ENCODE measurements around the gene SPSB3. TPM values are rescaled to one million over a fixed set of nuclear protein-coding genes. Genes with fewer than 3 reads are reported as not detected.

SPSB3 gene
- polyA plus RNA-seq, 1 donor (not counting 4 experiments of a cell fraction or from before 2014, with no cell fraction given) = 9.5 TPM

GRCh38 chr16:1746693-1747195 is 35.6 kb downstream of the SPSB3 start:
- no peak overlapping the region for H3K9ac ChIP-seq (ENCODE audit: control insufficient read depth, extremely low read depth, insufficient read depth, low read length)
- H3K36me3 ChIP-seq (ENCODE audit: control insufficient read depth in 2 of 2, extremely low read depth in 1 of 2, insufficient read depth in 2 of 2, low read length in 2 of 2) = peaks cover 22 to 30% of the 10 kb centered on the region in 2 experiments
- H3K4me1 ChIP-seq (ENCODE audit: control insufficient read depth, extremely low read depth, insufficient read depth, low read length) = peaks cover 4% of the 10 kb centered on the region
- H3K9me3 ChIP-seq (ENCODE audit: control insufficient read depth, low read depth, low read length) = no peaks in the 10 kb centered on the region
- no peak overlapping the region for H3K4me2 ChIP-seq (ENCODE audit: control insufficient read depth, extremely low read depth, insufficient read depth, low read depth, low read length)
- FAIRE-seq (no peak), DNase-seq (ENCODE audit: low read depth, low spot score) (no peak)
- H4K20me1 ChIP-seq (ENCODE audit: control insufficient read depth, extremely low read depth, insufficient read depth, low read length) = peaks cover 2% of the 10 kb centered on the region
- no peak overlapping the region for H3K4me3 ChIP-seq (ENCODE audit: control insufficient read depth in 2 of 3, extremely low read depth in 1 of 3, insufficient read depth in 2 of 3, low read depth in 1 of 3, low read length in 3 of 3)
- H3K27me3 ChIP-seq (ENCODE audit: control insufficient read depth, extremely low read depth, insufficient read depth, low read length) = no peaks in the 10 kb centered on the region
- no peaks in the 10 kb centered on the region for H3K79me2 ChIP-seq (ENCODE audit: control insufficient read depth, insufficient read depth, low read length)
- no peak overlapping the region for H2AFZ ChIP-seq (ENCODE audit: control insufficient read depth, low read length)
- TF ChIP-seq, protein P1, sequence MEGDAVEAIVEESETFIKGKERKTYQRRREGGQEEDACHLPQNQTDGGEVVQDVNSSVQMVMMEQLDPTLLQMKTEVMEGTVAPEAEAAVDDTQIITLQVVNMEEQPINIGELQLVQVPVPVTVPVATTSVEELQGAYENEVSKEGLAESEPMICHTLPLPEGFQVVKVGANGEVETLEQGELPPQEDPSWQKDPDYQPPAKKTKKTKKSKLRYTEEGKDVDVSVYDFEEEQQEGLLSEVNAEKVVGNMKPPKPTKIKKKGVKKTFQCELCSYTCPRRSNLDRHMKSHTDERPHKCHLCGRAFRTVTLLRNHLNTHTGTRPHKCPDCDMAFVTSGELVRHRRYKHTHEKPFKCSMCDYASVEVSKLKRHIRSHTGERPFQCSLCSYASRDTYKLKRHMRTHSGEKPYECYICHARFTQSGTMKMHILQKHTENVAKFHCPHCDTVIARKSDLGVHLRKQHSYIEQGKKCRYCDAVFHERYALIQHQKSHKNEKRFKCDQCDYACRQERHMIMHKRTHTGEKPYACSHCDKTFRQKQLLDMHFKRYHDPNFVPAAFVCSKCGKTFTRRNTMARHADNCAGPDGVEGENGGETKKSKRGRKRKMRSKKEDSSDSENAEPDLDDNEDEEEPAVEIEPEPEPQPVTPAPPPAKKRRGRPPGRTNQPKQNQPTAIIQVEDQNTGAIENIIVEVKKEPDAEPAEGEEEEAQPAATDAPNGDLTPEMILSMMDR (optimal IDR thresholded peaks at IDR 0.05 in 1 of 3, IDR thresholded peaks at IDR 0.05 in 1 of 3, conservative IDR thresholded peaks at IDR 0.05 in 1 of 3; ENCODE audit: extremely low read depth in 1 of 3, insufficient read depth in 2 of 3, low read length in 3 of 3) = no peak
- no peak for TF ChIP-seq EZH2 (IDR thresholded peaks at IDR 0.05; ENCODE audit: low read length)
- no peaks in the 10 kb centered on the region for H3K9me1 ChIP-seq (ENCODE audit: control insufficient read depth, extremely low read depth, insufficient read depth, low read length)
- dilution Hi-C loops (cut with MboI; ENCODE audit: extremely low pct_ligation_motif_present, low sequenced_read_pairs) = no loop called here
- no peak overlapping the region for H3K27ac ChIP-seq (ENCODE audit: control insufficient read depth, insufficient read depth, low read length)

GRCh38 chr16:1745900-1746692 is 36.3 kb downstream of the SPSB3 start:
- H2AFZ ChIP-seq (ENCODE audit: control insufficient read depth, low read length) = no peak overlapping the region
- no peak overlapping the region for H3K27ac ChIP-seq (ENCODE audit: control insufficient read depth, insufficient read depth, low read length)

More at GRCh38 chr16:1745900-1746692, 36.3 kb downstream of the SPSB3 start:
- peaks cover 4% of the 10 kb centered on the region for H3K4me1 ChIP-seq (ENCODE audit: control insufficient read depth, extremely low read depth, insufficient read depth, low read length)
- no peaks in the 10 kb centered on the region for H3K9me1 ChIP-seq (ENCODE audit: control insufficient read depth, extremely low read depth, insufficient read depth, low read length)
- no peaks in the 10 kb centered on the region for H3K27me3 ChIP-seq (ENCODE audit: control insufficient read depth, extremely low read depth, insufficient read depth, low read length)
- H3K4me2 ChIP-seq (ENCODE audit: control insufficient read depth, extremely low read depth, insufficient read depth, low read depth, low read length) = no peak overlapping the region
- H3K9ac ChIP-seq (ENCODE audit: control insufficient read depth, extremely low read depth, insufficient read depth, low read length) = no peak overlapping the region
- dilution Hi-C loops (cut with MboI; ENCODE audit: extremely low pct_ligation_motif_present, low sequenced_read_pairs) = no loop called here
- TF ChIP-seq, protein P1 (optimal IDR thresholded peaks at IDR 0.05 in 1 of 3, IDR thresholded peaks at IDR 0.05 in 1 of 3, conservative IDR thresholded peaks at IDR 0.05 in 1 of 3; ENCODE audit: extremely low read depth in 1 of 3, insufficient read depth in 2 of 3, low read length in 3 of 3) = no peak
- TF ChIP-seq EZH2 (IDR thresholded peaks at IDR 0.05; ENCODE audit: low read length) = no peak
- H3K79me2 ChIP-seq (ENCODE audit: control insufficient read depth, insufficient read depth, low read length) = no peaks in the 10 kb centered on the region
- H3K9me3 ChIP-seq (ENCODE audit: control insufficient read depth, low read depth, low read length) = no peaks in the 10 kb centered on the region
- H3K36me3 ChIP-seq (ENCODE audit: control insufficient read depth in 2 of 2, extremely low read depth in 1 of 2, insufficient read depth in 2 of 2, low read length in 2 of 2) = peaks cover 22 to 28% of the 10 kb centered on the region in 2 experiments
- FAIRE-seq = no peak
- no peak for DNase-seq (ENCODE audit: low read depth, low spot score)
- no peak overlapping the region for H3K4me3 ChIP-seq (ENCODE audit: control insufficient read depth in 2 of 3, extremely low read depth in 1 of 3, insufficient read depth in 2 of 3, low read depth in 1 of 3, low read length in 3 of 3)
- peaks cover 2% of the 10 kb centered on the region for H4K20me1 ChIP-seq (ENCODE audit: control insufficient read depth, extremely low read depth, insufficient read depth, low read length)
